ENCODE measurements around the gene SARS1.
A peak's percentile ranks its signal among the peaks of the same experiment; 100 is the strongest.

SARS1 gene

GRCh38 chr1:109181085-109181806, 32.5 kb upstream of the SARS1 start:
- H3K4me3 ChIP-seq (ENCODE audit: low read depth, low read length): no peak overlapping the region
- DNase-seq (ENCODE audit: low read depth): peak; percentile 98
- TF ChIP-seq CTCF (IDR thresholded peaks at IDR 0.05; ENCODE audit: control insufficient read depth, extremely low read depth, insufficient read depth): no peak

GRCh38 chr1:109181807-109182163, 31.9 kb upstream of the SARS1 start:
- H3K4me3 ChIP-seq (ENCODE audit: low read depth, low read length): no peak overlapping the region
- DNase-seq (ENCODE audit: low read depth): no peak
- no peak for TF ChIP-seq CTCF (IDR thresholded peaks at IDR 0.05; ENCODE audit: control insufficient read depth, extremely low read depth, insufficient read depth)

- no peak overlapping the region for H3K4me3 ChIP-seq (ENCODE audit: low read depth, low read length)
- DNase-seq (ENCODE audit: low read depth): no peak
- no peak for TF ChIP-seq CTCF (IDR thresholded peaks at IDR 0.05; ENCODE audit: control insufficient read depth, extremely low read depth, insufficient read depth)
These were observed 30.5 kb upstream of the SARS1 start for GRCh38 chr1:109183058-109183738.

GRCh38 chr1:109184687-109185086, 29.0 kb upstream of the SARS1 start:
- DNase-seq (ENCODE audit: low read depth): no peak
- TF ChIP-seq CTCF (IDR thresholded peaks at IDR 0.05; ENCODE audit: control insufficient read depth, extremely low read depth, insufficient read depth): no peak
- no peak overlapping the region for H3K4me3 ChIP-seq (ENCODE audit: low read depth, low read length)

GRCh38 chr1:109185357-109185756, 28.4 kb upstream of the SARS1 start:
- H3K4me3 ChIP-seq (ENCODE audit: low read depth, low read length): no peak overlapping the region
- TF ChIP-seq CTCF (IDR thresholded peaks at IDR 0.05; ENCODE audit: control insufficient read depth, extremely low read depth, insufficient read depth): no peak
- DNase-seq (ENCODE audit: low read depth): no peak

- DNase-seq (ENCODE audit: low read depth): no peak
- no peak overlapping the region for H3K4me3 ChIP-seq (ENCODE audit: low read depth, low read length)
- no peak for TF ChIP-seq CTCF (IDR thresholded peaks at IDR 0.05; ENCODE audit: control insufficient read depth, extremely low read depth, insufficient read depth)
These were observed 27.6 kb upstream of the SARS1 start for GRCh38 chr1:109185990-109186732.

Data from LNCaP clone FGC (cell line).